GM19372 (cell line): ENCODE data around the gene ARID1A.

Experiments used
- ATAC-seq: cut with Tn5 transposase; IDR thresholded peaks from one replicate; pipeline ENCODE4 v1.9.1; 2021; ENCODE audit warnings: mild to moderate bottlenecking, low read depth, moderate library complexity; ENCODE audit not compliant: unreplicated experiment

The ARID1A gene

DNA sequence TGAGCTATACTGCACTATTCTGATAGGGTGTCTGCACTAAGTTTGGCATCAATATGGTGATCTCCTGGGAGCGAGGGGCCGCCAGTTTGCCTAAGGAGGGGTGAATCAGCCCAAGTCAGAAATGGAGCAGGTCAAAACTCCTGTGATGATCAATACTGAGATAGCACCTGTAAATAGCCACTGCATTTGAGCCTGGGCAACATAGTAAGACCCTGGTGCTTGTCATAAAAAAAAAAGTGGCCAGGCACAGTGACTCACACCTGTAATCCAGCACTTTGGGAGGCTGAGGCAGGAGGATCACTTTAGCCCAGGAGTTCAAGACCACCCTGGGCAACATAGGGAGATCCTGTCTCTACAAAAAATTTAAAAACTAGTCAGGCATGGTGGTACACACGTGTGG, 119.1 kb downstream of the ARID1A start:
- ATAC-seq, result no peak

DNA sequence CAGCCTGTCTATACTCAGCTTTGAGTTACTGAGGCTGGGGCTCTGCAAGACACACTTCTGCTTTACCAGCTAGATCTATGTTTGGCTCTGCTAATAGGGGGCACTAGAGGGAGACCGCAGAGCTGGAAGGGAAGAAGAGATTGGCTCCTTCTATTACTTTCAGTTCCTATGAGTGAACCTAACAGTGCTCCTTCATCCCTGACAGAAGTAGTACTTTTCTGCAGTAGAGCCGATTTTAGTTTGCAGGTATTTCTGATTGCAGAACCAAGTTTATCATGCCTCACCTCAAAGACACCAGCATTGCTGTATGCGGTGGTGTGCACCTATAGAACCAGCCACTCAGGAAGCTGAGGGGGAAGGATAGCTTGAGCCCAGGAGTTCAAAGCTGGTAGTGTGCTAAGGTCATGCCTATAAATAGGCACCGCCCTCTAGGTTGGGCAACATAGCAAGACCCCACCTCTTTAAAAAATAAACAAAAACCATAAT, 125.0 kb downstream of the ARID1A start:
- no peak for ATAC-seq

DNA sequence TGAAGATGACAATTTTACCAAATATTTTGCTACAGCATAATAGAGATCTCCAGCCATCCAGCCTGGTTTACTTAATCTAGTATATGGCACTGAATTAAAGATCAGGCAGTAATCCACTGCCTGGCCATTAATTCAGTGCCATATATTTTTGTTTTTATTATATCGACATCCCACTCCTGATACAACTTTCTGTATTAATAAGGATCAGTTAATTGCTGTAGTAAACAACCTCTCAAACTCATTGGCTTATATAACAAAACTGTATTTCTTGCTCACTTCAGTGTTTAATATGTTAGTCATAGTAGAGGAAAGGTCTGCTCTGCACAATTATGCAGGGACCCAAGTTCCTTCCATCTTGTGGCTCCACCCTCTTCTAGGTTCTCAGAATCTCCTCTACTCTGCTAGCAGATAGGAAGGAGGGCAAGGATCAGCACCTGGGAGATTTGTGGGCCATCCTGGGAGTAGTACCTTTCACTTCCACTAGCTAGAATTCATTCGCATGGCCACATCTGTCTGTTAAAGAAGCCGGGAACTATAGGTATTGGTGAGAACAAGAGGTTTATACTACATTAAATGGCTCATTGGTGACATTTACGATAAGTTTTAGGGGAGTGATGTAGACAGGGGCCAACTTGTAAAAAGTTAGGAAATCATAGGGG, 127.1 kb downstream of the ARID1A start:
- no peak for ATAC-seq

DNA sequence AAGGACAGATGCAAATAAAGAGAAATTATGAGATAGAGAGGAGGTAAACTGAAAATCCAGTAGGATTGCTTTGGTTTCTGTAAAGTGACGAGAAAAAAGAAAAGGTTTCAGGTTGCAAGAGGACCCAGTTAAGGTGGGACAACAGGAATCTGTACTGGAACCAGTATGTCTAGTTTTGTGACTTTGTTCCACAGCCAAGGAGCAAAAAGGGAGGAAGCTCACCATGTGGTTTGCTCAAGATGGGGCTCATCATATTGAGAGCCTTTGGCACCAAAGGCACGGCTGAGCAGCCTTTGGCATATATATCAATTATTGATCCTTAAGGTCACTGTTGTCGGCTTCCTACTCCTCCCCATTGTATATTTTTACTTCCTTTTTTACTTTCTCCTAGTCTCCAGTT, 128.9 kb downstream of the ARID1A start:
- no peak for ATAC-seq

DNA sequence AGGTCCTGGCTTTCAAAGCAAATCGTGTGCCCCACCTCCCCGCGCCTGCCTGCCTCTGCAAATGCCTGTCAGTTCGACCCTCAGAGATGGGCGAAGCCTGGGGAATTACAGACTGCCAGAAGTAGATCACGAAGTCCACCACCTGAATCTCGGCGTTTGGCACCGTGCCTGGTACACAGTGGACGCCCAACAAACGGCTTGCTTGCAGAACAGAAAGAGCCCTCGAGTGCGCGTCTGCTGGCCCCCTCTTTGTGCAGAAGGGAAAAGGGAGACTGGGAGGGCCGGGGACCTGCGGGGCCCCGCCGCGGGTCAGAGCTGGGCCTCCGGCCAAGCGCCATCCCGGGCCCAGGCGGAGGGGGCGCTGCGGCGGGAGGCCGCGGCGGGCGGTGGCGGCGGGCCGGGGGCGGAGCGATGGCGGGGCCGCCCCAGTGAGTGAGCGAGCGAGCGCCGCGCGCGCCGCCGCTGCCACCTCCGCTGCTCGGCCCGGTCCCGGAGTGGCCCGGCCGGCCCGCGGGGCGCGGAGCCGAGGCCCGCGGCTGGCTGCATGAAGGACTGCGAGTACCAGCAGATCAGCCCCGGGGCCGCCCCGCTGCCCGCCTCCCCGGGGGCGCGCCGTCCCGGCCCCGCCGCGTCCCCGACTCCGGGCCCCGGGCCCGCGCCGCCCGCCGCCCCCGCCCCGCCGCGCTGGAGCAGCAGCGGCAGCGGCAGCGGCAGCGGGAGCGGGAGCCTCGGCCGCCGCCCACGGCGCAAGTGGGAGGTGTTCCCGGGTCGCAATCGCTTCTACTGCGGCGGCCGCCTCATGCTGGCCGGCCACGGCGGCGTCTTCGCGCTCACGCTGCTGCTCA, 130.7 kb downstream of the ARID1A start, which contains the start of gene ZDHHC18:
TSS of gene ZDHHC18 (plus strand) at position 428 of the 845 bp plus-strand sequence. CDS start at position 545, 117 bp downstream.
- peak; percentile 66 for ATAC-seq

DNA sequence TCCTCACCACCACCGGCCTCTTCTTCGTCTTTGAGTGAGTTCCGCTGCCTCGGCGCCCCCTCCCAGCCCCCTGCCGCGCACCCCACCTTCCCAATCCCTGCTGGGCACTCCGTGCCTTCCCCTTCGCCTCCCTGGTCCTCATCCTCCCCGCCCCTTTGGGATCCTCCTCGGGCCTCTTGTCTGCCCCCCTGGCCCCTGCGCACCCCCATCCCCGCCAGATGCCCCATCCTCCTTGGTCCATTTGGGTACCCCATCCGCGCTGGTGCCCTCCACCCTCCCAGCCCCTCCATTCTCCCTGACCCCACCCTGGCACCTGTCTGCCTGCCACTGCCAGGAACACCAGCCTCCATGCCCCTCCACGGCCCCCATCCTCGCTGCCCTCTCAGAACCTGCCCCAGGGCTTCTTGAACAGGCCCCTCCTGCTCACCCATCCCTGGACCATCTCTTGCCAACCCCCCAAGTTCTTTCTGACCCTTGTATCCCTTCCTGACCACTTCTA, 131.3 kb downstream of the ARID1A start:
- ATAC-seq, result no peak

DNA sequence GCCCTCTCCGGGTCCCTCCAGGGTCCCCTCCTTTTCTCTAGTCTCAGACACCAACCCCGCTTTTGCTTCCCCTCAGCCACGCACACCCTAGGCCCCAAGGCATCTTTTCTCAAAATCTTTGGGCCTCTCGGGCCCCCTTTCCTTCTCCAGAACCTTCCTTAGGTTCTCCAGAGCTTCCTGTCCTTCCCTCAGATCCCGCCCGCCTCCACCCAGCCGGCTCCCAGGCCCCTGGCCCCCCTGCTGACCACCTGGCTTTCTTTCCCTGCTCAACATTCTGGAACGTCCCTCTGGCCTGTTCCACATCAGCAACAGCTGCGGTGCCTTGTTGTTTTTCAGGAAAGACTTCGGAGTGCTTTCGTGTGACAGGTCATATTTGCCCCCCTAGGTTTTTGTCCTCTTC, 131.8 kb downstream of the ARID1A start:
- ATAC-seq, result no peak

DNA sequence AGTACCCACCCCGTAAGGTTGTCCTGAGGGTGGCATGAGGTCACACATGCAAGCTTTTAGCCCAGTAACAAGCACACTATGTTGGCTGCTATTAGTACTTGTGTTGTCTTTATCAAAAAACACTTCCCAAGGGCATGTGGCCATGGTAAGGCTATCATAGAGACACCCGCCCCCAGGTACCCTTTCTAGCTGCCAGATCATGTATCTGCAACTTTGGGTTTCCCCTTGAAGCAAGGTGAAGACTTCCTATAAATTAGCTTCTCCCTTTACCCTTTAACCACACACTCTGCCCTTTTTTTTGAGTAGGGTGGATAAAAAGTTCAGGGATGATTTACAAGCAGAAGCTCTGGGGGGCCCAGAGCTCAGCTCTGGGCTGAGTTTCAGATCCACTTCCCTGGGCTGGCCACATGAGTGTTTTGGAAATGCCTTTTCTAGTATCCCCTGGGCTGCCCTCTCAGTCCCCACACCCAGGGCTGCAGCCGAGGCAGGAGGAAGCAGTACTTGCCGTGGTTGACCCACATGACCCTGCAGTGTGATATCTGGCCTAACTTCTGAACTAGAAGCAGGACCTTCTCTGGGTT, 132.7 kb downstream of the ARID1A start:
- no peak for ATAC-seq

DNA sequence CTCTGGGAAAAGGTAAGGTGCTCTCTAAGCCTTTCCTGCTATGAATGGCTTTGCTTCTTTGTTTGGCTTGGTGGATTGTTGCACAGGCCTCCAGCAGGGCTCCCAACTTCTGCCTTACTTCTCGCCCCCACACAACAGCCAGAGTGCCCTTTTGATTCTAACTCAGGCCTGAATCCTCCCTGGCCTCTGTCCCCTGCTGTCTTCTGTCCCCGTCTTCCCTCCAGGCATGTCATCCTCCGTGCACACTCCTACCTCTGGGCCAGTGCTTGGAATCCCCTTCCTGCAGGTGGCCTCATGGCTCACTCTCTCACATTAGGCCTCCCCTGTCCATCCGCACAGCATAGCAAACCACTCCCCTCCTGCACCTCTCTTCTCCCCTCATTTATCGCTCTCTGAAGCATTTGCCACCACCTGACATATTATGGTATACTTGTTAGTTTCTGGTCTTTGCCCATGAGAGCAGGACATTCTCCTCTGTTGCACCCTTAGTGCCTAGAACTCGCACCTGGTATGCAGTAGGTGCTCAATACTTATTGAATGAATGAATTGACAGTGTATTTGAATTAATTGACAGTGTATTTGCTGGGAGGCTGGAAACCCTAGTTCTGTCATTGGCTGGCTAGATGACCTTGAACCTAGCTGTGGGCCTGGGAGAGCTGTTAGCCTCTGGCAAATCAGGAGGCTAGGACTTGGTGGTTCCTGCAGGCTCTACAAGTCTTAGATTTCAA, 133.5 kb downstream of the ARID1A start:
- no peak for ATAC-seq

DNA sequence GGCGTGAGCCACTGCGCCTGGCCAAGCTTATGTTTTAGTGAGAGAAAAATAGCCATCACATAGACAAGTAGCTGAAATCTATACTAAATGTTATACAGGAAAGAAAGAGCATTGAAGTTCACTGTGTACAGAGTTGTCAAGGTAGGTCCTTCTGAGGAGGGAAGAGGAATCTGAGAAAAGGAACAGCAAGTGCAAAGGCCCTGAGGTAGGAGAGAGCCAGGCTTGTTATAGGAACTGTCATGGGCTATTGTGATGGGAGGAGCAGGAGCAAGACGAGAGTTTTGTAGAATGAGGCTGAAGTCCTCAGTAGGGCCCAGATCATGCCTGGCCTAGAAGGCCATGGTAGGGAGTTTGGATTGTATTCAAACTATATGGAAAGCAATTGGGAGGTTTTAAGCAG, 135.2 kb downstream of the ARID1A start:
- ATAC-seq, result no peak
